ENCODE data around the gene LIM2.
A peak's percentile ranks its signal among the peaks of the same experiment; 100 is the strongest.
"Not testable (repeated sequence)": the region's sequence is repeated elsewhere in the genome, so short reads cannot be mapped to it uniquely, and the experiment has no call there.

Gene LIM2

DNA sequence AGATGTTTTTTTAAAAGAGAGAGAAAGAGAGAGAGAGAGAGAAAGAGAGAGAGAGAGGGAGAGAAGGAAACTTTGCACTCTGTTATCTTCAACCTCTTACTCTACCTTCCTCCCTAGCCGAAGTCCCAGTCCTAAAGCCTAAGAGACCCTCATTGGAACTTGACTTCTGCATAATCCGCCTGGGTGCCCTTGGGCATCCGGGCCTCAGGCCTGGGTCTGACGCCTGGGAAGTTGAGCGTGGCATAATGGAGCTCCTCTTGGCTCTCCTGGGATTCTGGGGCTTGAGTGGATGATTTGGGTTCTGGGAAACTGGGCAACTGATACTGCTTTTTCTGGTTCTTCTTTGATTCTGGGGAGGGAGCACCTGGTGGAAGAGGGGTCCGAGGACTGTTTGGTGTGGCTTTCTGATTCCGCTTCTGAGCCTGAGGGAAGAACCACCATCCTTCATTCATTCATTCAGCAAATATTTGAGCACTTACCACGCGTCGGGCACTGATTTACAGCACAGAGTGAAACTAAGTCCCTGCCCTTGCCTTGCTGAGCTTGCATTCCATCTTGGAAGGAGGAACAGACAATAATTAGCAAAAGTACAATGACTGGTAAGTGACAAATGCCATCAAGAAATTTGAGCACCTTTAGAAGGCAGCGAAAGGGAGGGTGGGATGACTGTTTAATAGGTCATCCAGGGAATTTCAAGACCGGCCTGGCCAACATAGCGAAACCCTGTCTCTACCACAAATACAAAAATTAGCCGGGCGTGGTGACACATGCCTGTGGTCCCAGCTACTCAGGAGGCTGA lies 23.4 kb upstream of the LIM2 start:
- TF ChIP-seq CTCF (IDR thresholded peaks at IDR 0.05; ENCODE audit: low read depth, low read length): no peak
- DNase-seq (ENCODE audit: low read depth in 2 of 2): no peak

DNA sequence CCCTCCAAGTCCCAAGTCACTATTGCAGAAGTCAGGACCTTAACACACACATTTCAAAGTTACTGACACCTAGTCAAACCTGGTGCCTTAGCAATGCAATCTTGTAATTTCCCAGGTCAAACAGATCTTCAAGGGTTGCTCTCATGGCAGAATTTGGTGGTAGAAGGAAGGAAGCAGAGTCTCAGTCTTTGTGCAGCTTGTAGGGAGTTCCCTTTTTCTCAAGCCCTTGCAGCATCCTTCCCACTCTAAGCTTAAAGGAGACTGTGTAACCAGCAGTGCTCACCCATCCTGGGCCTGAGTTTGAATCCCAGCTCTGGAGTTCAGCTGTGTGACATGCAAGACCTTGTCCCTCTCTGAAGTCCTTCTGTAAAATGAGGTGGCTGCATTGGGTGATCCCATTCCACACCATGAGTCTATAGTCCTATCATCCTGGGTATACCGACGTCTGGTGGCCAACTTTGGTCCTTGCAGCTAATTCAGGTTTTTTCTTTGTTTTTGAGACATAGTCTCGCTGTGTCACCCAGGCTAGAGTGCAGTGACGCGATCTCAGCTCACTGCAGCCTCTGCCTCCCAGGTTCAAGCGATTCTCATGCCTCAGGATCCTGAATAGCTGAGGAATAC lies 19.8 kb upstream of the LIM2 start:
- peak; percentile 66 for TF ChIP-seq CTCF (IDR thresholded peaks at IDR 0.05; ENCODE audit: low read depth, low read length)
- DNase-seq (ENCODE audit: low read depth in 2 of 2): peak; percentile 44 to 56
- no peak overlapping the region for H3K4me3 ChIP-seq (replicated peaks in 1 of 2; ENCODE audit: low read depth in 2 of 2, low read length in 2 of 2)

More for the DNA sequence above, 23.4 kb upstream of the LIM2 start:
- H3K4me3 ChIP-seq (replicated peaks in 1 of 2; ENCODE audit: low read depth in 2 of 2, low read length in 2 of 2): no peak overlapping the region

DNA sequence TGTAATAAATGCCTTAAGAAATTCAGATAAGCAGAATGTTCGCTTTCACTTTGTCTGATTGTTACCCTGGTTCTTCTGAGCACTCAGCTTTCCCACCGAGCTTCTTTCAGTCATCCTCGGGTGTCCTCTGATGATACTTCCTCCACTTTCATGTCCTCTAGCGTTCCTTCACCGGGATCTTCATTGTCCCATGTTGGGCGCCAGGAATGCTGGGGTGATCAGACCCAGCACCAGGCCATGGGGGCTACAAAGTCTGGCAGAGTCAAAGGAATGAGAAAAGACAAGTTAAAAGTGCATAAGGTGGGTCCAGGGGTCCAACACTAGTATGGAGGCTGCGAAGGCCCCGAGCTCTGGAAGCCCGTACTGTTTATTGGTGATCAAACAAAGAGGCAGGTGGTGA lies 14.3 kb upstream of the LIM2 start:
- TF ChIP-seq CTCF (IDR thresholded peaks at IDR 0.05; ENCODE audit: low read depth, low read length): no peak
- no peak overlapping the region for H3K4me3 ChIP-seq (replicated peaks in 1 of 2; ENCODE audit: low read depth in 2 of 2, low read length in 2 of 2)
- no peak for DNase-seq (ENCODE audit: low read depth in 2 of 2)

DNA sequence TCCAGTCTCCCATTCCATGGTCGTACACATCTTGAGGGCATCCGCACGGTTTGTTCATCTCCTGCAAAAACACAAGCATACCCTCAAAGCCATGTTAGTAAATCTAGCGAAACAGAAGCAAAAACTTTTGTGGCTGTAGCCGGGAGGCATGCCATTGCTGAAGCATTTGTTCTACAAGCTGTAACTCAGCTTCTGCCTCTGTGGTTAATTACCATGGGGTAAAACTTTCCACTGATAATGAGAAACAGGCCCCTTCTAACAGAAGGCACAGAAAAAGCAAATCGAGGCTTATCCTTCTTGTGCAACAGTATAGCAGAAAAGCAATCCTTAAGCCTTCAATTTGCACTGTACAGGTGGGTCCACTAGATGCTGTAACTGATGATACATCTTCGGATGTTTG lies 12.2 kb upstream of the LIM2 start:
- not testable (repeated sequence) for DNase-seq (ENCODE audit: low read depth in 2 of 2); H3K4me3 ChIP-seq (replicated peaks in 1 of 2; ENCODE audit: low read depth in 2 of 2, low read length in 2 of 2)

DNA sequence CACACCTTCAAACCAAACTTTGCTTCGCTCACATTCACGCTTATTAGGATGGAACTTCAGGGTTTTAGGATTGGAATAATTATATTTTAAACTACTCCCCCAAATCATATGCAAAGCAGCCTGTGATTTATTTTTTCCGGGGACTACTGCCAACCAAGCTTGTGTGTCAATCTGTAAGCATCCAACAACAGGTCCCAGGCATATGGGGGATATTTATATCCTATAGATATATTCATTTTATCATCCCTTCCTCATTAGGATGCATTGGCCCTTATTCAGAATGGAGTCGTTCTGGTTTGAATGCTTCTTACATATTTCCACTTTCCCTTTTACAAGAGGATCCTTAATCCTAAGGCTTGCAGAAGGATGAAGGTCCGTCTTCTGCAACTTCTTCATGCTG lies 11.5 kb upstream of the LIM2 start:
- DNase-seq (ENCODE audit: low read depth in 2 of 2): no peak
- H3K4me3 ChIP-seq (replicated peaks in 1 of 2; ENCODE audit: low read depth in 2 of 2, low read length in 2 of 2): no peak overlapping the region
- TF ChIP-seq CTCF (IDR thresholded peaks at IDR 0.05; ENCODE audit: low read depth, low read length): no peak

- no peak overlapping the region for H3K4me3 ChIP-seq (replicated peaks in 1 of 2; ENCODE audit: low read depth in 2 of 2, low read length in 2 of 2)
- DNase-seq (ENCODE audit: low read depth in 2 of 2): peak; percentile 41 to 43
- TF ChIP-seq CTCF (IDR thresholded peaks at IDR 0.05; ENCODE audit: low read depth, low read length): peak; percentile 62
Measured at GRCh38 chr19:51398096-51398704, 10.4 kb upstream of the LIM2 start.

- not testable (repeated sequence) for DNase-seq (ENCODE audit: low read depth in 2 of 2); H3K4me3 ChIP-seq (replicated peaks in 1 of 2; ENCODE audit: low read depth in 2 of 2, low read length in 2 of 2)
Measured at GRCh38 chr19:51397453-51397852, 9.7 kb upstream of the LIM2 start.
